ENCODE results near the gene IFNGR2.
"Not testable (repeated sequence)": the region's sequence is repeated elsewhere in the genome, so short reads cannot be mapped to it uniquely, and the experiment has no call there.

IFNGR2 gene

DNA sequence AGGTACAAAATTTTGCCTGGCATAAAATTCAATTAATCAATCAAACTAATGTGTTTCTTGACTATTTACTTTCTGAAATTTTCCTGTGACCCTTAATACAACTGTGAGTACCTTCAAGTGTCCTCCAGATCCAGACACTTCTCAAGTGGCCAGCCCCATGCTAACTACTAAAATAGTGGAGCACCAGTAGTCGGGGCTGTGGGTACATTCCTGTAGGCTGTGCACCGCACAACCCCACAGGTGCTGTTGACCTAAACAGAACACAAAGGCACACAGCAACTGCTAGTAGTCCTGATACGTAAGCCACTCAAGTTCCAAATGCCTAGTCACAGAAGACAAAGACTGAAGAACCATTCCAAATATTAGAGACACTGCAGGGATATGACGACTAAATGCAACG is 40.0 kb downstream of the IFNGR2 start:
- DNase-seq = no peak

DNA sequence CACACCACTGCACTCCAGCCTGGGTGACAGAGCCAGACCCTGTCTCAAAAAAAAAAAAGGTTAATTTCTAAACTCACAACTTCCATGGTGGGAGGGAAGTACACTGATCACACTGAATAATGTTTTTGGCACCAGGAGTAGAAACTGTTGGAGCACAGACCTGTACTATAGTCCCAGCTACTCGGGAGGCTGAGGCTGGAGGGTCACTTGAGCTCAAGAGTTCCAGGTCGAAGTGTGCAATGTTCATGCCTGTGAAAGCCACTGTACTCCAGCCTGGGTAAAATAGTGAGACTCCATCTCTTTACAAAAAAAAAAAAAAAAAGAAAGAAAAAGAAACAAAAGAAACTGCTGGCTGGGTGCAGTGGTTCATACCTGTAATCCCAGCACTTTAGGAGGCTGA is 41.3 kb downstream of the IFNGR2 start:
- no peak for DNase-seq

DNA sequence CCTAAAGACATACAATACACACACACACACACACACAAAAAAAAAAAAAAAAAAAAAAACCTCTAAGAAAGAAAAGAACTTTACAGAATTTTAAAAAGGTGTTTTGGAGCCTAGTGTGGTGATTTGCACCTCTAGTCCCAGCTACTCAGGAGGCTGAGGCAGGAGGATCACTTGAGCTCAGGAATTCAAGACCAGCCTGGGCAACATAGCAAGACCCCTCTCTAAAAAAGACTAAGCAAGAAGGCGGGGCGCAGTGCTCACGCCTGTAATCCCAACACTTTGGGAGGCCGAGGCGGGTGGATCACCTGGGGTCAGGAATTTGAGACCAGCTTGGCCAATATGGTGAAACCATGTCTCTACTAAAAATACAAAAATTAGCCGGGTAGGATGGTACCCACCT is 43.4 kb downstream of the IFNGR2 start:
- DNase-seq = not testable (repeated sequence)

DNA sequence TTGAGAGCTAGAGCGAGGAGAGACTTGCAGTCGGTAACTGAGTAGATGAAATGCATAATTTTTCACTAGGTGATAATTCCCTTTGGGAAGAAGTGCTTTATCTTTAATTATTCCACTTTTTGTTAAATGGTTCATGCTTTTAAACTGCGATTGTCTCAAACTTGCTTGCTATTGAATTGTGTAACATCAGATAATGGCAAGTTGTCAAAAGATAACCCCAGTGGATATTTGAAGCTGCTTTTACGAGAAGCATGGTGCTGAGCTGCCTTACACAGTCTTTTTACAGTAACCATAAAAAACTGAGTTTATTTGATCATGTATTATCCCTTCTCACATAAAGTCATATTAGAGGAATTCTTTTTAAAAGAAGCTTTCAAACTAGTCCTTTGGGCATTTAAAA is 46.4 kb downstream of the IFNGR2 start:
- no peak for DNase-seq

DNA sequence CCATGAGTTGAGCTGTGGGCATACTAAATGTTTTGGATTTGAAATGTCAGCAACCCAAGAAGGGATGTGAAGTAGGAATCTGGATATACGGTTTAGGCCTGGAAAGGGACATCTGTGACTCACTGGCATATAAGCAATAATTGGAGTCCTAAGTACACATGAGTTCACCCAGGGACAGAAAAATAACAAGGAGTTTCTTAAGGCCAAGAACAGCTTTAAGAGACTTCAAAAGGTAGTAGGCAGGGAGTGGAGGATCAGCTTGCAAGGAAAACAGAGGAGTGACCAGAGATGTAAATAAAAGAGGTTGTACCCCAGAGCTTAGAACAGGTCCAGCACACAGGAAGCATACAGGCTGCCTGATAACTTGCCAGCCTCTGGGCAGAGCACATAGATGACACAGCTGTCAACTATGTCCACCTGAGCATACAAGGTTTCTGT is 48.4 kb downstream of the IFNGR2 start:
- DNase-seq = no peak

DNA sequence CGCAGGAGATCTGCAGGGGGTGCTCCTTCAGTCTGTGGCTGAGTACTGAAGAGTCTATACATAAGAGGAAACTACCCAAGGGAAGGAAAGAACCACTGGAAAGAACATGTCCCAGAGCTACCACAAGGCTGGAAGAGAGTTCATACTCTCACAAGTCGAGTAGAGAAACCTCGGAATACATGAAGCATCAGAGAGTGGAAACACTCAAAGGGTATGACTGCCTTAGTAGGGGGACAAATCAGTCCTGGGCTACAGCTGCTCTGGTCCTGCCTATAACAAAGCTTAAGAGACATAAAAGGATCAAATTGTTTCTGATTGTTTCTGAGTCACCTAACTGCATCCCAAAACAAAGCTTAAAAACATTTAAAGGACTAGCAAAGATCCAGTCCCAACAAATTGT is 49.1 kb downstream of the IFNGR2 start:
- DNase-seq = no peak

DNA sequence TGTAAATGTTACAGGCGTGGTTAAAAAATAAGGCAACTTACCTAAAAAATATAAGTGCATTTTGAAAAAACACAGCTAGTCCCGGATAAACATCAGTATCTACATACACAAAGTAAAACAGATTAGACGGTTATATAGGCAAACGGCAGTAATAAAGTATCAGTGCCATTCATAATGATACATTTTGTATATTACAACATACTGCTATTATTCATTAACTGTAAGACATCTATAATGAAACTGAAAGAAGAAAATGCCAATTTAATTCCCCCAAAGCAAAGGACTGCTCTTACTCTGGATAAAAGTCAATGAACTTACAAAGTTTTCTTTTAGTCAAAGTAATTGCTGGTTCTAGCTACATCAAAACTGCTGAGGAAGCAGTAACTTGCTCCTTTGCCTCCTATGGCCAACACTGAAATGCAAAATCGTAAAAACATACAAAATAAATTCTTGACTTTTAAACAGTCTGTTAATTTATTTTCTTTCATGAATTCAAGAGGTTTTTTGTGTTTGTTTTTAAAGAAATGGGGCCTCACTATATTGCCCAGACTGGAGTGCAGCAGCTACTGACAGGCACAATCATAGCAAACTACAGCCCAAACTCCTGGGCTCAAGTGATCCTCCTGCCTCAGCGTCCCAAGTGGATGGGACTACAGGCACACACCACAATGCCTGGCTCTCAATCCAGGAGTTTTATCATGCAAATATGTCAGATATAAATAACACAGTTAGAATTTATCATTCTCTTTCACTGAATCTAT is 52.7 kb downstream of the IFNGR2 start:
- DNase-seq = no peak

DNA sequence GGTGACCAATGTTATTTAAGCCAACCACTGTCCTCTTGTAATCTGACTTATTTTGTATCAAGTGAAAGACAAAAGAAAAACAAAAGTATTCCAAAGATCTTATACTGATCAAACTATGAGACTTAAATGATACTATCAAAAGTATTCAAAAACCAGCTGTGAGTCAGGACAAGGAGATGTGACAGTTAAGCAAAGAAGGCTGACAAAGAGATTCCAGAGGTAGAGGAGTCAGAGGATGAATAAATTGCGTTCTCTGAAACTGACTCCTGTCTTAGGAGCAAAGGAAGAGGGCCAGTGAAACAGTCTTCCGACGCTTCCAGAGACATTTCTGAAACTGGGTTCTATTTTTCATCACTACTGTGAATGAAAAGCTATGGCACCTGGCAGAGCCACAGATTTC is 55.6 kb downstream of the IFNGR2 start:
- no peak for DNase-seq

DNA sequence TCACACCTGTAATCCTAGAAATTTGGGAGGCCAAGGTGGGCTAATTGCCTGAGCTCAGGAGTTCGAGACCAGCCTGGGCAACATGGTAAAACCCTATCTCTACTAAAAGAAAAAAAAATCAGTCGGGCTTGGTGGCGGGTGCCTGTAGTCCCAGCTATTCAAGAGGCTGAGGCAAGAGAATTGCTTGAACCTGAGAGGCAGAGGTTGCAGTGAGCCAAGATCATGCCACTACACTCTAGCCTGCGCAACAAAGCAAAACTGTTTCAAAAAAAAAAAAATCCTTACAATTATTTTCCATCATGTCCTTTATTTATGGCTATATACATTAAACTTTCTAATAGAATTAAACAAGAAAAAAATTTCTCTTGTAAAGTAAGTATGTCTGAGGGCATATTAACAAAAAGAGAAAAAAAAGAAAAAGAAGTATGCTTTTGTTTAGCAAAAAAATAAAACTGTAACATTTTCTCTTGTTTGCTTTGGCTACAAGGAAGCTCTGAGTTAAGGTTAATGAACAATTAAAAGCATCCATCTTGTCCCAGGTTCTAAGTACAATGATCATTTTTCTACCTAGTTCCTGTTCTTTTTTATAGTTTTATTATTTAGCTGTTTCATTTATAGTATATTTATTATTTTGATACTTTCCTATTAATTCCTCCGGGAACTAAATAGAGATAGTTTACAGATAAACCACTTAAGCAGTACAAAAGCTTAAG is 58.5 kb downstream of the IFNGR2 start:
- no peak for DNase-seq

DNA sequence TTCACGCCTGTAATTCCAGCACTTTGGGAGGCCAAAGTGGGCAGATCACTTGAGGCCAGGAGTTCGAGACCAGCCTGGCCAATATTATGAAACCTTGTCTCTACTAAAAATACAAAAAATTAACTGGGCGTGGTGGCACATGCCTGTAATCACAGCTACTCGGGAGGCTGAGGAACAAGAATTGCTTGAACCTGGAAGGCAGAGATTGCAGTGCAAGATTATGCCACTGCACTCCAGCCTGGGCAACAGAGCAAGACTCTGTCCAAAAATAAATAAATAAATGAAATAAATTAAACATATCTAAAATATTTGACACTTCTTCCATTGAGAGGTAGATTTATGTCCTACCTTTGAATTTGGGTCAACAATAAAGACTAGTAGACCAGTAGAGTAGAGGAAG is 66.0 kb downstream of the IFNGR2 start:
- DNase-seq = not testable (repeated sequence)

DNA sequence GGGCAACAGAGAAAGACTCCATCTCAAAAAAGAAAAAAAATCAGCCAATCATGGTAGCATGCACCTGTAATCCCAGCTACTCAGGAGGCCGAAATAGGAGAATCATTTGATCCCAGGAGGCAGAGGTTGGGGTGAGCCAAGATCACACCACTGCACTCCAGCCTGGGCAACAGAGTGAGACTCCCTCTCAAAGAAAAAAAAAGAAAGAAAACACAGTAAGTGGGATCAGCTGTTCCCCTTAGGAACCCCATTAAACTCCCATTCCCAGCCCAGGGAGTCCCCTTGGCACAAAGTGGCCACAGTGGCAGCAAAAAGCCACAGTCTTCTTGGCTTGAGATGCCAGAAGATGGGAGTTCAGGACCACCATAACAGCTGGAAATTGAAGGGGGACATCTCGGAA is 67.5 kb downstream of the IFNGR2 start:
- DNase-seq = no peak

DNA sequence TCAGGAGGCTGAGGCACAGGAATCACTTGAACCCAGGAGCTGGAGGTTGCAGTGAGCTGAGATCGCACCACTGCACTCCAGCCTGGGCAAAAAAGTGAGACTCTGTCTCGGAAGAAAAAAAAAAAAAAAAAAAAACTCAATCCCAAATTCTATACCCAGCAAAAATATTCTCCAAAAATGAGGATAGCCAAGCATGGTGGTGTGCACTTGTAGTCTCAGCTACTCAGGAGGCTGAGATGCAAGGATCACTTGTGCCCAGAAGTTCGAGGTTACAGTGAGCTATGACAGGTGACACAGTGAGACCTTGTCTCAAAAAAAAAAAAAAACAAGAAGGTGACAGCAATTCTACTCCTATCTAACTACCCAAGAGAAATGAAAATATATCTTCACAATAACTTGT is 70.1 kb downstream of the IFNGR2 start:
- DNase-seq = no peak

DNA sequence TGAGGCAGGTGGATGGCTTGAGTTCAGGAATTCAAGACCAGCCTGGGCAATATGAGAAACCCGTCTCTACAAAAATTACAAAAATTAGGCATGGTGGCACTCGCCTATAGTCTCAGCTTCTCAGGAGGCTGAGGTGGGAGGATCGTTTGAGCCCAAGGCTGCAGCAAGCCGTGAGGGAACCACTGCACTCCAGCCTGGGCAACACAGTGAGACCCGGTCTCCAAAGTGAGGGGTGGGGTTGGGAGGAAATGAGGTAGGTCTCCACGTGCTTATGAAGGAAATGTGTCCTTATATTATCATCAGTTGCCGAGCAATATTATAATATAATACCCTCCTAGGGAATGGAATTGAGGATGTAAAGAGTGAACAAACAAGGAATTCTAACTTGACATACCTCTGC is 73.9 kb downstream of the IFNGR2 start:
- DNase-seq = no peak

DNA sequence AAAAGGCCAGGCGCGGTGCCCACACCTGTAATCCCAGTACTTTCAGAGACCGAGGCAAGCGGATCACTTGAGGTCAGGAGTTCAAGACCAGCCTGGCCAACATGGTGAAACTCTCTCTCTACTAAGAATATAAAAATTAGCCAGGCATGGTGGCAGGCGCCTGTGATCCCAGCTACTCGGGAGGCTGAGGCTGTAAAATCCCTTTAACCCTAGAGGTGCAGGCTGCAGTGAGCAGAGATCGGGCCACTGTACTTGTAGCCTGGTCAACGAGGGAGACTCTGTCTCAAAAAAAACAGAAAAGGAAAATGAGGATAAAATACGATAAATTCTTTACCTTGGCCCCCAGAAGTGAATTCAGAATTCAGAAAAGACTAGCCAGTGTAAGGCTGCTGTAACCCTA is 75.0 kb downstream of the IFNGR2 start:
- no peak for DNase-seq

DNA sequence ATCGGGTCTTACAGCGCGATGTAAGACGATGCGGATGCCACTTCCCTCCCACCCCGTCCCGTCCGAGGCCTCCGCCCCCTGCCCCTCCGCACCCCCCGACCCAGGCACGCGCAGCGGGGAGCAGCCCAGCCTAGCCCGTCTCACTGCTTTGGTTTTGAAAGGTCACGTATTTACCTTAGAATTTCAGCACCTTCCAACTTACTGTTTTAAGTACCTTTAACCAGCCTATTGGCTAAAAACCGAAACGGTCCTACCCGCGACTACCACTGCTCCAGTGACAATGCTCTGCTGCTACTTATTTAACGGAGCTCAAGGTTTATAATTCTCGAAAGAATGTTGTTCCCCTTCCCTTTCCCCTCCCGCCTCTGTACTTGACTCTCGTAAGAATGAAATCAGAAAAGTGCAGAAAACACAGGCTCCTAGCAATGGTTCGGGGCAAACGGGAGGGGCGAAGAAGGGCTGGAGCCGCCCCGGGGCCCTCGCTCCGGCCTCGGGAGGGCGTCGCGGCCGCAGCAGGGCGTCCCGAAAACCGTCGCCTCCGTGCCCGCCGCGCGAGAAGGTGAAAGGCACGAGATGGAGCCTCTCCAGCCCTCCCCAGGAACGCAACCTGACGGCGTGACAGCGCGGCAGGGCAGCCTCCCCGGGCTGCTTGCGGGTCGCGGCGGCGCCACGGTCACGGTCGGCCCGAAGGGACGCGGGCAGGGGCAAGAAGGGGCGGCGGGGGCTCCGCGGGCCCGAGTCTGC is 75.9 kb downstream of the IFNGR2 start:
- DNase-seq = peak; percentile 43

DNA sequence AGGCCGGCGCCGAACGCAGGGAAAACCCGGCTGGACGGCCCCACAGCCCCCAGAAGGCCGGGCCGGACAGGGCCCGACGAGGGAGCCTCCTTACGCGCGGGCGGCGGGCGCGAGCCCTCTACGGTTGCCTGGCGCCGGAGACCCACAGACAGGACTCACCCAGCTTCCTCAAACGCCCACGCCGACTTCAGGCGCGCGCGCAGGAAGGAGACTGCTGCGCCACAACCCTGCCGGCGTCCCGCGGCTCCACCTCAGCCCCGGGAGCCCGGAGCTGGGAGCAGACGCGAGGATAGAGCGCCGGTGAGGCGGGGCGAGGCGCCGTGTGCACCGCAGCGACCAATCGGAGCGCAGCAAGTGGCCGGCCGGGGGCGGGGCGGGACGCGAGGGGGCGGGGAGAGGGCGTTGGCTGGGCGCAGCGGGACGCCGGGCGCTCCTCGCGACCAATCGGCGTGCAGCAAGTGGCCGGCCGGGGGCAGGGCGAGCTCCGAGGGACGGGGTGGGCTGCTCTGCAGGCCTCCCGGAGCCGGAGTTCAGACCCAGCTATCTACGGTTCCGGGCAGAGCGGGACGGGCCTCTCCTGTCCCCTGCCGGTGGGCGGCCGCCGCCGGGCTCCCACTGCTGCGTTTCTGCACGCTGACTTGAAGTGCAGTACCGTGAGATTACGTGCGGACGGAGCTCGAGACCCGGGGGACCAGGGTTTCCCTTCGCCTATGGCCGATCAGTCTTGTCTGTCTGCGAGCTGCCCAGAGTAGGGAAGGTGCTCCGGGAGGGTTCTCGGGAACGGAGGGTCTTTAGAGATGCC is 76.7 kb downstream of the IFNGR2 start, which contains the start of gene TMEM50B:
TSS of gene TMEM50B (minus strand) at position 296 of the 802 bp plus-strand sequence. CDS start 11,089 bp downstream, outside the sequence.
- DNase-seq = peak; percentile 94

DNA sequence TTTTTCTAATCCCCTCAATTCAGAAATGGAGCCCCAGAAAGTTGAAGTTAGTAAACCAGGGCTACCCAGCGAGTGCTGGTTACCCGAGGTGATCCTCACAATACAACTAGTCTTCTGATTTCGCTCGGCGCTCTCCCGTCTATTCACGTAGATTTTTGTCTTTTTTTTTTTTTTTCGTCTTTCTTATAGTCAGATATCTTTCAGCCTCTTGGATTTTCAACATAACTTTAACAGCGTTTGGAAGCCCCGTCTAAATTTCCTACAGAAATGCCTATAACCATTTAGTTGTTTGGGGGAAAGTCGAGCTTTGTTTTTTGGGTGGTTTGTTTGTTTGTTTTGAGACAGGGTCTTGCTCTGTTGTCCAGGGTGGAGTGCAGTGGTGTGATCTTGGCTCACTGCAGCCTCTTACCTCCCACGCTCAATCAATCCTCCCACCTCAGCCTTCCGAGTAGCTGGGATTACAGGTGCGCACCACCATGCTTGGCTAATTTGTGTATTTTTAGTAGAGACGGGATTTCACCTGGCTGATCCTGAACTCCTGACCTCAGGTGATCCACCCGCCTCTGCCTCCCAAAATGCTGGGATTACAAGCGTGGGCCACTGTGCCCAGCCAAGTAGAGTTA is 77.4 kb downstream of the IFNGR2 start:
- no peak for DNase-seq

DNA sequence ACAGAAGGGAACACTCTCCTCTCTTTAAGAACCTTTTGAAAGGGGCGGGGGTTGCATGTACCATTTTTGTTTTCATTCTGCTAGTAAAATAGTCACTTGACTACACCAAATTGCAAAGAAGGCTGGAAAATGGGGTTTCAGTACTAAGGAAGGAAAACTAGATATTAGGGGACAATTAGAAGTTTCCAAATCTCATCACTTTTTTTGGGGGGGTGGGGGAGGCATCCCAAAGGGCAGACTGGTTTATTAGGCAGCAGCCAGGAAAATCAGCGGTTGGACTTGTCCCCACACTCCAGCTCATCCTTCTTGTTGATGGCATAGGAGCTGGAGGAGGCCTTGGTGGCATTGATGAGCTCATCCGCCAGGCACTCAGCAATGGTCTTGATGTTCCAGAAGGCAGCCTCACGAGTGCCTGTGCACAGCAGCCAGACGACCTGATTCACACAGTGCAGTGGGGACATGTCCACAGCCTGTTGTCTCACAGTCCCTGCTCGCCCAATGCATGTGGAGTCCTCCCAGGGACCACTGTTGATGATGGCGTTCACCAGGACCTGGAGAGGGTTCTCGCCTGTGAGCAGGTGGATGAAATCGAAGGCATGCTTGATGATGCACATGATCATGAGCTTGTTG is 78.2 kb downstream of the IFNGR2 start:
- no peak for DNase-seq

All from activated CD8-positive, alpha-beta memory T cell treated with anti-CD3 and anti-CD28 coated beads, Interleukin-2, amount 50 U/mL, for 4 hours (primary cell).